Tibial artery (tissue), 4 donors: Measurements from ENCODE around the gene MYH7B.

ENCODE experiments used
- DNase-seq, 2 donors: peaks; one replicate each; pipeline ENCODE4 v3.0.0-alpha.2; 2019
- H3K27ac ChIP-seq, 2 donors: fragments of 200-600 bp; sonication (generic) in 1 of 2; 1 replicate in 1 of 2; 2 replicates in 1 of 2; pipeline ENCODE4 v1.5.1; 2018 to 2019; ENCODE audit warnings: mild to moderate bottlenecking in 1 of 2
- H3K27me3 ChIP-seq, 2 donors: fragments of 200-600 bp; sonication (generic) in 1 of 2; one replicate each; pipeline versions ENCODE4 v1.5.1 to v1.6.0; 2016 to 2019
- H3K36me3 ChIP-seq, 3 donors: fragments of 200-600 bp; sonication (generic) in 2 of 3; one replicate each; pipeline ENCODE4 v1.5.1; 2016 to 2019; ENCODE audit warnings: mild to moderate bottlenecking in 2 of 3
- H3K4me1 ChIP-seq, 4 donors: fragments of 200-600 bp; sonication (generic) in 2 of 4; 1 replicate in 3 of 4; 2 replicates in 1 of 4; pipeline ENCODE4 v1.5.1; 2016 to 2019
- H3K4me3 ChIP-seq, 2 donors: fragments of 200-600 bp; sonication (generic) in 1 of 2; 1 replicate in 1 of 2; 2 replicates in 1 of 2; pipeline ENCODE4 v1.5.1; 2018 to 2019; ENCODE audit warnings: mild to moderate bottlenecking in 2 of 2
- H3K9me3 ChIP-seq, 3 donors: fragments of 200-600 bp; sonication (generic) in 1 of 3; one replicate each; pipeline ENCODE4 v1.5.1; 2016 to 2019
- intact Hi-C: fragments of 100-400 bp; cut with DNase I; formaldehyde crosslinking; loops from one replicate; pipeline ENCODE4 v1.15.0; 2023; ENCODE audit warnings: low total_unique reads
- TF ChIP-seq, protein P1 (sequence below), 2 experiments: fragments of 200-600 bp in 1 of 2; fragments of 450-650 bp in 1 of 2; IDR thresholded peaks; one replicate each; pipeline ENCODE4 v1.5.1; 2017 to 2019; ENCODE audit warnings: antibody characterized with exemption in 2 of 2, mild to moderate bottlenecking in 1 of 2, moderate library complexity in 1 of 2

Gene MYH7B

GRCh38 chr20:34945315-34946077 is 10.2 kb upstream of the MYH7B start:
- TF ChIP-seq, protein P1, sequence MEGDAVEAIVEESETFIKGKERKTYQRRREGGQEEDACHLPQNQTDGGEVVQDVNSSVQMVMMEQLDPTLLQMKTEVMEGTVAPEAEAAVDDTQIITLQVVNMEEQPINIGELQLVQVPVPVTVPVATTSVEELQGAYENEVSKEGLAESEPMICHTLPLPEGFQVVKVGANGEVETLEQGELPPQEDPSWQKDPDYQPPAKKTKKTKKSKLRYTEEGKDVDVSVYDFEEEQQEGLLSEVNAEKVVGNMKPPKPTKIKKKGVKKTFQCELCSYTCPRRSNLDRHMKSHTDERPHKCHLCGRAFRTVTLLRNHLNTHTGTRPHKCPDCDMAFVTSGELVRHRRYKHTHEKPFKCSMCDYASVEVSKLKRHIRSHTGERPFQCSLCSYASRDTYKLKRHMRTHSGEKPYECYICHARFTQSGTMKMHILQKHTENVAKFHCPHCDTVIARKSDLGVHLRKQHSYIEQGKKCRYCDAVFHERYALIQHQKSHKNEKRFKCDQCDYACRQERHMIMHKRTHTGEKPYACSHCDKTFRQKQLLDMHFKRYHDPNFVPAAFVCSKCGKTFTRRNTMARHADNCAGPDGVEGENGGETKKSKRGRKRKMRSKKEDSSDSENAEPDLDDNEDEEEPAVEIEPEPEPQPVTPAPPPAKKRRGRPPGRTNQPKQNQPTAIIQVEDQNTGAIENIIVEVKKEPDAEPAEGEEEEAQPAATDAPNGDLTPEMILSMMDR (IDR thresholded peaks at IDR 0.05) = no peak
- H3K27ac ChIP-seq = no peak overlapping the region
- H3K27me3 ChIP-seq = no peaks in the 10 kb centered on the region
- no peak for DNase-seq
- no peaks in the 10 kb centered on the region for H3K9me3 ChIP-seq
- H3K4me3 ChIP-seq = no peak overlapping the region
- peaks cover 8 to 45% (median 27%) of the 10 kb centered on the region in 3 donors for H3K36me3 ChIP-seq
- intact Hi-C loops = no loop called here
- H3K4me1 ChIP-seq = no peaks in the 10 kb centered on the region

- no peaks in the 10 kb centered on the region for H3K27me3 ChIP-seq
- no peaks in the 10 kb centered on the region for H3K9me3 ChIP-seq
- DNase-seq = no peak
- TF ChIP-seq, protein P1 (IDR thresholded peaks at IDR 0.05) = no peak
- intact Hi-C loops = no loop called here
- no peak overlapping the region for H3K27ac ChIP-seq
- H3K36me3 ChIP-seq = peaks cover 8 to 37% (median 33%) of the 10 kb centered on the region in 3 donors
- no peaks in the 10 kb centered on the region for H3K4me1 ChIP-seq
- no peak overlapping the region for H3K4me3 ChIP-seq
Measured at GRCh38 chr20:34946661-34947060, 9.0 kb upstream of the MYH7B start.

- TF ChIP-seq, protein P1 (IDR thresholded peaks at IDR 0.05) = no peak
- H3K9me3 ChIP-seq = no peaks in the 10 kb centered on the region
- H3K4me1 ChIP-seq = no peaks in the 10 kb centered on the region
- no peak overlapping the region for H3K4me3 ChIP-seq
- H3K36me3 ChIP-seq = peaks cover 4 to 30% (median 26%) of the 10 kb centered on the region in 3 donors
- H3K27me3 ChIP-seq = no peaks in the 10 kb centered on the region
- H3K27ac ChIP-seq = no peak overlapping the region
- intact Hi-C loops = no loop called here
- DNase-seq = no peak
Measured at GRCh38 chr20:34947336-34947735, 8.3 kb upstream of the MYH7B start.

DNA sequence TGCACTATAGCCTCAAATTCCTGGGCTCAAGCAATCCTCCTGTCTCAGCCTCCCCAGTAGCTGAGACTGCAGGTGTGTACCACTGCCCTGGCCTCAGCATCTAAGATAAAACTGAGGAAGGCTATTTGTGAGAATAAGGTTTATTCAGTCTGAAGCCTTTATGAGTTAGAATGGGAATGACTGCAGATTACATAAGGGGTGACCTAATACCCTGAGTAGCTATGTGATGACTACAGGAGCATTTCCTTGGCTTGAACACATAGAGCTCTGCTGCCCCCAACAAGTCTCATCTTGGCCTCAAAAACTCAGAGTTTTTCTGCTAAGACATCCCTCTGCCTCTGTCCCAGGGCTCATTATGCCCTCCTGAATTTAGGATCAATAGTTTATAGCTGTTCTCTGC is 7.6 kb upstream of the MYH7B start:
- Histone ChIP-seq H3K36me3 (peaks cover 0 to 23% (median 21%) of the 10 kb centered on the region in 3 donors), H3K27me3 (no peaks in the 10 kb centered on the region), H3K4me3 (no peak overlapping the region), H3K4me1 (no peaks in the 10 kb centered on the region), H3K27ac (no peak overlapping the region), H3K9me3 (no peaks in the 10 kb centered on the region)
- TF ChIP-seq, protein P1 (IDR thresholded peaks at IDR 0.05) = no peak
- intact Hi-C loops = no loop called here
- no peak for DNase-seq

DNA sequence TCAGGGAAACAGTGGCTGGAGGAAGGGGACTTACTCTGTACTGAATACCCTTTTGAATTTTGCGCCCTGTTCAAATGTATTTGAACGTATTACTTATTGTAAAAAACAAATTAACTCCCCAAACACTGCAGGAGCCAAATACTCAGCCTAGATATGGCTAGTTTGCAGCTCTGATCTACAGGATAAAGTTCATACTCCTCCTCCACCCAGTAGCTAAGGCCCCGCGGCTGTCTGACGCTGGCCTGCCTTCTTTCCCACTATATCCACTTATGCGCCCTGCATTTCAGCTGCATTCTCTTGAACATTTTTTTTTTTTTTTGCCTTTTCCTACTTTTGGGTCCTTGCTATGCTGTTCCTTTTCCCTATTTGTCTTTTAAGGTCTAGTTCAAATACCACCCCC is 6.5 kb upstream of the MYH7B start:
- no peaks in the 10 kb centered on the region for H3K4me1 ChIP-seq
- TF ChIP-seq, protein P1 (IDR thresholded peaks at IDR 0.05) = no peak
- no peaks in the 10 kb centered on the region for H3K9me3 ChIP-seq
- H3K4me3 ChIP-seq = no peak overlapping the region
- H3K36me3 ChIP-seq = peaks cover 0 to 16% (median 15%) of the 10 kb centered on the region in 3 donors
- no peak overlapping the region for H3K27ac ChIP-seq
- no peaks in the 10 kb centered on the region for H3K27me3 ChIP-seq
- no peak for DNase-seq
- intact Hi-C loops = no loop called here
